ENCODE measurements around the gene MARF1.
A peak's percentile ranks its signal among the peaks of the same experiment; 100 is the strongest.
"Not testable (repeated sequence)": the region's sequence is repeated elsewhere in the genome, so short reads cannot be mapped to it uniquely, and the experiment has no call there.

Gene MARF1, protein sequence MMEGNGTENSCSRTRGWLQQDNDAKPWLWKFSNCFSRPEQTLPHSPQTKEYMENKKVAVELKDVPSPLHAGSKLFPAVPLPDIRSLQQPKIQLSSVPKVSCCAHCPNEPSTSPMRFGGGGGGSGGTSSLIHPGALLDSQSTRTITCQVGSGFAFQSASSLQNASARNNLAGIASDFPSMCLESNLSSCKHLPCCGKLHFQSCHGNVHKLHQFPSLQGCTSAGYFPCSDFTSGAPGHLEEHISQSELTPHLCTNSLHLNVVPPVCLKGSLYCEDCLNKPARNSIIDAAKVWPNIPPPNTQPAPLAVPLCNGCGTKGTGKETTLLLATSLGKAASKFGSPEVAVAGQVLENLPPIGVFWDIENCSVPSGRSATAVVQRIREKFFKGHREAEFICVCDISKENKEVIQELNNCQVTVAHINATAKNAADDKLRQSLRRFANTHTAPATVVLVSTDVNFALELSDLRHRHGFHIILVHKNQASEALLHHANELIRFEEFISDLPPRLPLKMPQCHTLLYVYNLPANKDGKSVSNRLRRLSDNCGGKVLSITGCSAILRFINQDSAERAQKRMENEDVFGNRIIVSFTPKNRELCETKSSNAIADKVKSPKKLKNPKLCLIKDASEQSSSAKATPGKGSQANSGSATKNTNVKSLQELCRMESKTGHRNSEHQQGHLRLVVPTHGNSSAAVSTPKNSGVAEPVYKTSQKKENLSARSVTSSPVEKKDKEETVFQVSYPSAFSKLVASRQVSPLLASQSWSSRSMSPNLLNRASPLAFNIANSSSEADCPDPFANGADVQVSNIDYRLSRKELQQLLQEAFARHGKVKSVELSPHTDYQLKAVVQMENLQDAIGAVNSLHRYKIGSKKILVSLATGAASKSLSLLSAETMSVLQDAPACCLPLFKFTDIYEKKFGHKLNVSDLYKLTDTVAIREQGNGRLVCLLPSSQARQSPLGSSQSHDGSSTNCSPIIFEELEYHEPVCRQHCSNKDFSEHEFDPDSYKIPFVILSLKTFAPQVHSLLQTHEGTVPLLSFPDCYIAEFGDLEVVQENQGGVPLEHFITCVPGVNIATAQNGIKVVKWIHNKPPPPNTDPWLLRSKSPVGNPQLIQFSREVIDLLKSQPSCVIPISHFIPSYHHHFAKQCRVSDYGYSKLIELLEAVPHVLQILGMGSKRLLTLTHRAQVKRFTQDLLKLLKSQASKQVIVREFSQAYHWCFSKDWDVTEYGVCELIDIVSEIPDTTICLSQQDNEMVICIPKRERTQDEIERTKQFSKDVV (N-terminal part only)

GRCh38 chr16:15643048-15643945, at the start of gene MARF1:
TSS of gene MARF1 (minus strand) at chr16:15643154. CDS start at chr16:15639233, 3,921 bp downstream.
- DNase-seq: peak; percentile 82

GRCh38 chr16:15692508-15692907, 49.6 kb upstream of the MARF1 start:
- DNase-seq: not testable (repeated sequence)

DNA sequence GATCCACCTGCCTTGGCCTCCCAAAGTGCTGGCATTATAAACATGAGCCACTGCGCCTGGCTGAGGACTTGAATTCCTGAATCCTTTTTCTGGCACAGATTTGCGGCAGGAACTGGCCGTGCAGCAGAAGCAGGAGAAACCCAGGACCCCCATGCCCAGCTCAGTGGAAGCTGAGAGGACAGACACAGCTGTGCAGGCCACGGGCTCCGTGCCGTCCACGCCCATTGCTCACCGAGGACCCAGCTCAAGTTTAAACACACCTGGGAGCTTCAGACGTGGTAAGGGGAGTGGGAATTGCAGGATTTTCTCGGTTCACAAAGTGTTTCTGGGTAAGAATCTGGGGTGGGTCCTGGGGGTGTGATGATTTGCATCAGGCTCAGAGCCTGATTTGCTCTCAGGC, 48.1 kb upstream of the MARF1 start:
- no peak for DNase-seq

DNA sequence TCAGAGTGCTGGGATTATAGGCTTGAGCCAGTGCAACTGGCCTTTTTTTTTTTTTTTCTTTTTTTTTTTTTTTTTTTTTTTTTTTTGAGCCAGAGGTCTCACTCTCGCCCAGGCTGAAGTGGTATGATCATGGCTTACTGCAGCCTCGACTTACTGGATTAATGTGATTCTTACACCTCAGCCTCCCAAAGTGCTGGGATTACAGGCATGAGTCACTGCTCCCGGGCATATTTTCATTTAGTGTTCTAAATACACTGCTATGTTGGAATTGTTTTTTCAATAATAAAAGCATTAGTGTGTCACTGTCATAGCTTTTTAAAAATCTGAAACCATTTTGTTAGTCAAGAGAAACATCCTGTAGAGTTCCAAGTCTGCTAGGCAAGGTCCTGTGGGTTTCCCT, 47.3 kb upstream of the MARF1 start:
- DNase-seq: no peak

DNA sequence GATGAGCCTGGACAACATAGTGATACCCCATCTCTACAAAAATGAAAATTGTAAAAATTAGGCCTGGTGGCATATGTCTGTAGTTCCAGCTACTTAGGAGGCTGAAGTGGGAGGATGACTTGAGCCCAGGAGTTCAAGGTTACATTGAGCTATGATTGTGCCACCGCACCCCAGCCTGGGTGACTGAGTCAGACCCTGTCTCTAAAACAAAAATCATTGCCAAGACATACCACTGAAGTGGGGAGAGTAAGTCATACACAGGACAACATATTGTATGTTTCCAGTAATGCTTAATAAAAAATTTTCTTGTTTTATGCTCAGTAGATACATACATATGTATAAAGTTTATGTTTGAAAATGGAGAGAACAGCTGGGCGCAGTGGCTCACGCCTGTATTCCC, 46.3 kb upstream of the MARF1 start:
- no peak for DNase-seq

GRCh38 chr16:15686287-15686686, 43.3 kb upstream of the MARF1 start:
- DNase-seq: no peak

DNA sequence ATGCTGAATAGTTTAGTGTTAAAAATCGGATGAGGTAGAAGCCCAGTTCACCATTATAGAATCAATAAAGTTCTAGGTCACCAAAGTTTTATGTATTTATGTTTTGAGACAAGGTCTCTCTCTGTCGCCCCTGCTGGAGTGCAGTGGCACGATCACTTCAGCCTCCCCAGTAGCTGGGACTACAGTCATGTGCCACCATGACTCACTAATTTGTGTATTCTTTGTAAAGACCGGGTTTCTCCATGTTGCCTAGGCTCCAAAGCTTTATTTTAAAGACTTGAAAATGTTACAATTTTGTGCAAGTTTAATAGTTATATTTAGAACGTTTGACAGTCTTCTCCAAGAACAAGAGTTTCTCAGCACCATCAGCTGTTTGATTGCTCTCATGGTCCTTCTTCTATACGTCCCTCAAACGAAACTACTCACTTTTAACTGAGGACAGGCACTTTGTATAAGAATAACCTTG, 39.2 kb upstream of the MARF1 start:
- DNase-seq: no peak

GRCh38 chr16:15677447-15677846, 34.5 kb upstream of the MARF1 start:
- no peak for DNase-seq

DNA sequence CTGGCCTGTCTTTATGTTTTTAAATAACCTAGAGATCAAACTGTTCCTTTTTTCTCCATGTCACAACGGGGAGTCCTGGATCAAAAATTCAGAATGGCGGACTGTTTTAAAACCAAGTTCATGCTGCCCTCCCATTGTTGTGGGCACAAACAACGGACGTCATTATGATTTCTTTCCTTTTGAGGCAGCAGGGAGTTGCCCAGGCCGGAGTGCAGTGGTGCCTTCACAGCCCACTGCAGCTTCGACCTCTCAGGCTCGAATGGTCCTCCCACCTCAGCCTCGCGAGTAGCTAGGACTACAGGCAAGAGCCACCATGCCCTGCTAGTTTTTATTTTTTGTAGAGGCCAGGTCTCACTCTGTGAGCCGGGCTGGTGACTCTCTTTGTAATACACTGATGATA, 33.6 kb upstream of the MARF1 start:
- DNase-seq: no peak

- DNase-seq: no peak
Observed at GRCh38 chr16:15674571-15674970, 31.6 kb upstream of the MARF1 start.

DNA sequence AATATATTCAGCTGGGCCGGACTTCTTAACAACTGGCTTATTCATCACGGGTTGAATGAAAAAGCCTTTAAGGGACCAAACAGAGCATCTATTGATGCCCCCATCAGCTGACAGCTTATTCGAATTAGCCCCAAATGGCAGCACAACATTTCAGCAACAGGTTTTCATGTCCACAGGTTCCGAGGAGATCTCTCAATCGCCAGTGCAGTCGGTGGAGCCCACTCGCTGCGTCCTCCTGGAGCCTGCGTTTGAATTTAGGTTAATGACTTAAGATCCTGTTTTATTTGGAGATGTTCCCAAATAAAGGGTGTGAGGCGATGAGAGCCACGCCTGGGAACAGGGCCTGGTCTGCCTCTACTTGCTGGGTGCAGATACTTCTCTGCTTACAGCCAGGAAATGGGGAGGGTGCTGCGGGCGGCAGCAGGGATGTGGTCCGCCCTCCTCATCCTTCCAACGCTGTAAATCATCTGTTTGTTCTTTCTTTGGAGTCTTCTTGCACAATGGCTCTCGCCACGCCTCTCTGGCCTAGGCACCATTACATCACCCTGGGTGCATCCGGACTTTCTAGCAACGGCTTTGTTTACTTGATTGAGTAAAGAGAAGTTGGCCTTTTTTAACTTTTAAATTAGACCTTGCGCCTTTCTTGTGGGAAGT, 29.7 kb upstream of the MARF1 start:
- DNase-seq: no peak

GRCh38 chr16:15672127-15672513, 29.2 kb upstream of the MARF1 start:
- DNase-seq: not testable (repeated sequence)

DNA sequence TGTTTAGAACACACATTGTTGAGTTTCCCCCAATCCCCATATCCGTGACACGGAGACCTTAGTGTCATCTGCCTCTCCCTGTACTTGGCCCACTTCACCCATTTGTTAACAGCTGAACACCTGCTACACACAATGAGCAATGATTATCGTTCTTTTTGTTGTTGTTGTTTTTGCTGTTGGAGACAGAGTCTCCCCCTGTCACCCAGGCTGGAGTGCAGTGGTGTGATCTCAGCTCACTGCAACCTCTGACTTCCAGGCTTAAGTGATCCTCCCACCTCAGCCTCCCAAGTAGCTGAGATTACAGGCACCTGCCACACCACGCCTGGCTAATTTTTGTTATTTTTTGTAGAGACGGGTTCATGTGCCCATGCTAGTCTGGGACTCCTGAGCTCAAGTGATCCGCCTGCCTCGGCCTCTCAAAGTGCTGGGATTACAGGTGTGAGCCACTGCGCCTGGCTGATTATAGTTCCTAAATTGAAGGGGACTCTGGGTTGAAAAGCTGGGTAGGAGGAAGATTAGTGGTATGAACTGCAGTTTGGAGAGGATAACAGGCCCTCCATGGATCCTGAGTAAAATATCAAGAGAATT, 28.7 kb upstream of the MARF1 start:
- DNase-seq: no peak

DNA sequence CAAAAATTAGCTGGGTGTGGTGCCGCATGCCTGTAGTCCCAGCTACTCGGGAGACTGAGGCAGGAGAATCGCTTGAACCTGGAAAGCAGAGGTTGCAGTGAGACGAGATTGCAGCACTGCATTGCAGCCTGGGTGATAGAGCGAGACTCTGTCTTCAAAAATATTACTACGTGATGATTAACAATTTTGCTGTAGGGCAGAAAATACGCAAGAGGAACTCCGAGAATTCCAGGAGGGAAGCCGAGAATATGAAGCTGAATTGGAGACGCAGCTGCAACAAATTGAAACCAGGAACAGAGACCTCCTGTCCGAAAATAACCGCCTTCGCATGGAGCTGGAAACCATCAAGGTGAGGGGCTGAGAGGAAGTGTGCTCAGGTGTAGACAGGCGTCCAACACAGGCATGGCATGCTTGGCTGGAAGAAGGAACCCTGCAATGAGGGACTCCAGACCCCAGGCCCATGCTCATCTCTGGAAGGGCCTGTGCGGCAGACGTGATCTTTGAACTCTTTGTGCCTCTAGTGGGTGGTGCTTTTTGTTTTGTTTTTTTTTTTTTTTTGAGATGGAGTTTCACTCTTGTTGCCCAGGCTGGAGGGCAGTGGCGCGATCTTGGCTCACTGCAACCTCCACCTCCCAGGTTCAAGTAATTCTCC, 24.3 kb upstream of the MARF1 start:
- DNase-seq: no peak

DNA sequence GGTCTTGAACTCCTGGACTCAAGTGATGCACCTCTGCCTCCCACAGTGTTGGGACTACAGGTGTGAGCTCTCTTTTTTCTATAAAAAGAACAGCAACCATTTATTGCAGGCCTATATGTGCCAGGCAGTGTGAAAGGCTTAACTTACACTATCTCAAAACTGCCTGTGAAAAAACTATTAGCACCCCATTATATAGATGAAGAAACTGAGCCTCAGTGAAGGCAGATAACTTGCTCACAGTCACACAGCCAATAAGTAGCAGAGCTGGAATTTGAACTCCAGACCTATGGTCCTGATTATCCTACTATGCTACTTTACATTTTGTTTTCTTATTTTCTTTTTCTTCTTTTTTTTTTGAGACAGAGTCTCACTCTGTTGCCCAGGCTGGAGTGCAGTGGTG, 22.2 kb upstream of the MARF1 start:
- DNase-seq: no peak

- DNase-seq: no peak
Observed at GRCh38 chr16:15660203-15660601, 17.2 kb upstream of the MARF1 start.

DNA sequence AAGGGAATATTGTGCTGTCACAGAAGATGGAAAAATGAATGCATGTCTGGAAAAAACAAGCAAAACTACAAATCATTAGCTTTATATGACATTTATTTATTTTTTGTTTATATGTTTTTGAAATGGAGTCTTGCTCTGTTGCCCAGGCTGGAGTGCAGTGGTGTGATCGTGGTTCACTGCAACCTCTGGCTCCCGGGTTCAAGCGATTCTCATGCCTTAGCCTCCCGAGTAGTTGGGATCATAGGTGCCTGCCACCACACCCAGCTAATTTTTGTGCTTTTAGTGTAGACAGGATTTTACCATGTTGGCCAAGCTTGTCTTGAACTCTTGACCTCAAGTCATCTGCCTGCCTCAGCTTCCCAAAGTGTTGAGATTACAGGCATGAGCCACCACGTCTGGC, 15.6 kb upstream of the MARF1 start:
- DNase-seq: no peak

- DNase-seq: no peak
Observed at GRCh38 chr16:15658149-15658548, 15.2 kb upstream of the MARF1 start.

GRCh38 chr16:15655561-15655960, 12.6 kb upstream of the MARF1 start:
- not testable (repeated sequence) for DNase-seq

GRCh38 chr16:15654591-15654990, 11.6 kb upstream of the MARF1 start:
- no peak for DNase-seq

GRCh38 chr16:15653227-15653626, 10.3 kb upstream of the MARF1 start:
- DNase-seq: peak; percentile 40

All from NCI-H446 treated with DMSO at 0.1 percent for 48 hours (cell line).